ENCODE results near the gene NEU1. TPM values are rescaled to one million over a fixed set of nuclear protein-coding genes. Genes with fewer than 3 reads are reported as not detected.
"Not testable (repeated sequence)": the region's sequence is repeated elsewhere in the genome, so short reads cannot be mapped to it uniquely, and the experiment has no call there.

Gene NEU1
- polyA plus RNA-seq, 1 donor (not counting 4 experiments of a cell fraction or from before 2014, with no cell fraction given), result 27.9 TPM

DNA sequence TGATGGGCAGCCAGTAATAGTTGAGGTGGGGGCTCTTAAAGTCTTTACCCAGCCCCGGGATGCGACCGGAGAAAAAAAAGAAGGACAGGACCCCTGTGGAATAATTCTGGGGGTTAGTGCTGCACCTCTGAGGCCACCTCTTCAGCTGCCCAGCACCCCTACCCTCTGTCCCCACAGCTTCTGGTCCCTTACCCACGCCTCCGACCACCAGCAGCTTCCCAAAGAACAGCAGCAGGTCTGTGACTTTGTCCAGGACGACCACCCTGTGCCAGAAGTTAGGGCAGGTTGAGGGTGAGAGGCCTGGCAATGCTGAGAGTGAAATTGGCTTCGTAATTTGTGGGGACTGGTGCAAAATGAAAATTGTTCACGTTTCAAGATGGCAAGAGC is 2.2 kb upstream of the NEU1 start:
- no peak for TF ChIP-seq EZH2 (IDR thresholded peaks at IDR 0.05; ENCODE audit: low read length)
- TF ChIP-seq, protein P1, sequence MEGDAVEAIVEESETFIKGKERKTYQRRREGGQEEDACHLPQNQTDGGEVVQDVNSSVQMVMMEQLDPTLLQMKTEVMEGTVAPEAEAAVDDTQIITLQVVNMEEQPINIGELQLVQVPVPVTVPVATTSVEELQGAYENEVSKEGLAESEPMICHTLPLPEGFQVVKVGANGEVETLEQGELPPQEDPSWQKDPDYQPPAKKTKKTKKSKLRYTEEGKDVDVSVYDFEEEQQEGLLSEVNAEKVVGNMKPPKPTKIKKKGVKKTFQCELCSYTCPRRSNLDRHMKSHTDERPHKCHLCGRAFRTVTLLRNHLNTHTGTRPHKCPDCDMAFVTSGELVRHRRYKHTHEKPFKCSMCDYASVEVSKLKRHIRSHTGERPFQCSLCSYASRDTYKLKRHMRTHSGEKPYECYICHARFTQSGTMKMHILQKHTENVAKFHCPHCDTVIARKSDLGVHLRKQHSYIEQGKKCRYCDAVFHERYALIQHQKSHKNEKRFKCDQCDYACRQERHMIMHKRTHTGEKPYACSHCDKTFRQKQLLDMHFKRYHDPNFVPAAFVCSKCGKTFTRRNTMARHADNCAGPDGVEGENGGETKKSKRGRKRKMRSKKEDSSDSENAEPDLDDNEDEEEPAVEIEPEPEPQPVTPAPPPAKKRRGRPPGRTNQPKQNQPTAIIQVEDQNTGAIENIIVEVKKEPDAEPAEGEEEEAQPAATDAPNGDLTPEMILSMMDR (optimal IDR thresholded peaks at IDR 0.05 in 1 of 3, IDR thresholded peaks at IDR 0.05 in 1 of 3, conservative IDR thresholded peaks at IDR 0.05 in 1 of 3; ENCODE audit: extremely low read depth in 1 of 3, insufficient read depth in 2 of 3, low read length in 3 of 3), result no peak
- no peak overlapping the region for H2AFZ ChIP-seq (ENCODE audit: control insufficient read depth, low read length)
- H3K4me3 ChIP-seq (ENCODE audit: control insufficient read depth in 2 of 3, extremely low read depth in 1 of 3, insufficient read depth in 2 of 3, low read depth in 1 of 3, low read length in 3 of 3), result no peak overlapping the region
- DNase-seq (ENCODE audit: low read depth, low spot score) (no peak), FAIRE-seq (no peak)
- H3K27ac ChIP-seq (ENCODE audit: control insufficient read depth, insufficient read depth, low read length), result no peak overlapping the region
- H3K4me2 ChIP-seq (ENCODE audit: control insufficient read depth, extremely low read depth, insufficient read depth, low read depth, low read length), result no peak overlapping the region
- no peaks in the 10 kb centered on the region for H4K20me1 ChIP-seq (ENCODE audit: control insufficient read depth, extremely low read depth, insufficient read depth, low read length)
- dilution Hi-C loops (cut with MboI; ENCODE audit: extremely low pct_ligation_motif_present, low sequenced_read_pairs), result no loop called here
- peaks cover 16% of the 10 kb centered on the region for H3K4me1 ChIP-seq (ENCODE audit: control insufficient read depth, extremely low read depth, insufficient read depth, low read length)
- no peaks in the 10 kb centered on the region for H3K9me1 ChIP-seq (ENCODE audit: control insufficient read depth, extremely low read depth, insufficient read depth, low read length)
- H3K9me3 ChIP-seq (ENCODE audit: control insufficient read depth, low read depth, low read length), result no peaks in the 10 kb centered on the region
- peaks cover 5% of the 10 kb centered on the region for H3K79me2 ChIP-seq (ENCODE audit: control insufficient read depth, insufficient read depth, low read length)
- peaks cover 4 to 12% of the 10 kb centered on the region in 2 experiments for H3K36me3 ChIP-seq (ENCODE audit: control insufficient read depth in 2 of 2, extremely low read depth in 1 of 2, insufficient read depth in 2 of 2, low read length in 2 of 2)
- no peak overlapping the region for H3K9ac ChIP-seq (ENCODE audit: control insufficient read depth, extremely low read depth, insufficient read depth, low read length)
- no peaks in the 10 kb centered on the region for H3K27me3 ChIP-seq (ENCODE audit: control insufficient read depth, extremely low read depth, insufficient read depth, low read length)

DNA sequence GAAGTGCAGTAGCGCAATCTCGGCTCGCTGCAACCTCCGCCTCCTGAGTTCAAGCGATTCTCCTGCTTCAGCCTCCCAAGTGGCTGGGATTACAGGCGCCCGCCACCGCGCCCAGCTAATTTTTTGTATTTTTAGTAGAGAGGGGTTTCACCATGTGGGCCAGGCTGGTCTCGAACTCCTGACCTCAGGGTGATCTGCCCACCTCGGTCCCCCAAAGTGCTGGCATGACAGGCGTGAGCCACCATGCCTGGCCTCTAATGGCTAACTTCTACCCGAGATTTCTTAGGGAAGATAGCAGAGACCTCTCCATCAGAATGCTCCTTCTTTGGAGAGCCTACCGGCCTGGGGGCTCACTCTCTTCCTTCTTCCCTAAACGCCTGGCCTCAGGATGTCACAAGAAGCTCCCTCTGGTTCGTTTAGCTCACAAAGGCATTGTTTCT is 1.5 kb upstream of the NEU1 start:
- FAIRE-seq; H3K27me3 ChIP-seq (ENCODE audit: control insufficient read depth, extremely low read depth, insufficient read depth, low read length); dilution Hi-C loops (cut with MboI; ENCODE audit: extremely low pct_ligation_motif_present, low sequenced_read_pairs); DNase-seq (ENCODE audit: low read depth, low spot score); H3K27ac ChIP-seq (ENCODE audit: control insufficient read depth, insufficient read depth, low read length); H3K9me3 ChIP-seq (ENCODE audit: control insufficient read depth, low read depth, low read length); H3K79me2 ChIP-seq (ENCODE audit: control insufficient read depth, insufficient read depth, low read length); H2AFZ ChIP-seq (ENCODE audit: control insufficient read depth, low read length); H4K20me1 ChIP-seq (ENCODE audit: control insufficient read depth, extremely low read depth, insufficient read depth, low read length); H3K9me1 ChIP-seq (ENCODE audit: control insufficient read depth, extremely low read depth, insufficient read depth, low read length): not testable (repeated sequence)
- H3K4me2 ChIP-seq (ENCODE audit: control insufficient read depth, extremely low read depth, insufficient read depth, low read depth, low read length), result peak overlapping the region; percentile 72
- peaks cover 10 to 15% of the 10 kb centered on the region in 2 experiments for H3K36me3 ChIP-seq (ENCODE audit: control insufficient read depth in 2 of 2, extremely low read depth in 1 of 2, insufficient read depth in 2 of 2, low read length in 2 of 2)
- H3K4me1 ChIP-seq (ENCODE audit: control insufficient read depth, extremely low read depth, insufficient read depth, low read length), result peaks cover 16% of the 10 kb centered on the region
- peak overlapping the region; percentile 85 for H3K9ac ChIP-seq (ENCODE audit: control insufficient read depth, extremely low read depth, insufficient read depth, low read length)
- peak overlapping the region; percentile 50 to 80 (median 64) for H3K4me3 ChIP-seq (ENCODE audit: control insufficient read depth in 2 of 3, extremely low read depth in 1 of 3, insufficient read depth in 2 of 3, low read depth in 1 of 3, low read length in 3 of 3)

DNA sequence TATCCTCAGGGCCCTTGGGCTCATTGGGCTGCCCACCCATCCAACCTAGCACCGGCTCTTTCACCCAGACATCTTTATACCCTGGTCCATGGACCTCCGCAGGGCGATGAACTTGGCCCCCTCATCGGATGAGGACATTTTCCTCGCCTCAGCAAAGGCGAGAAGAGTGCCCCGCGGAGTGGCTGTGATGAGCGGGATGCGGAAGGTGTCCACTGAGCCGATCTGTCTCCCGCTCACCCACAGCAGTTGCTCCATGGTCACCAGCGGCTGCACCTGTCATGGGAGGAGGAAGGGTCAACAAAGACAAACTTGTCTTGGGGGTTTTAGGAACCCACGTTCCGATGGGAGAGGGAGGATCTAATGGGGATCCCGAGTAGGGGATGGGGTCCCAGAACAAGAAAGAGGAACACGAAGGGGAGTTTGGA is 690 bp downstream of the NEU1 start:
- H3K4me3 ChIP-seq (ENCODE audit: control insufficient read depth in 2 of 3, extremely low read depth in 1 of 3, insufficient read depth in 2 of 3, low read depth in 1 of 3, low read length in 3 of 3), result peak overlapping the region; percentile 63 to 90 (median 89)
- peak overlapping the region; percentile 71 for H3K27ac ChIP-seq (ENCODE audit: control insufficient read depth, insufficient read depth, low read length)
- no peaks in the 10 kb centered on the region for H3K9me1 ChIP-seq (ENCODE audit: control insufficient read depth, extremely low read depth, insufficient read depth, low read length)
- no peaks in the 10 kb centered on the region for H4K20me1 ChIP-seq (ENCODE audit: control insufficient read depth, extremely low read depth, insufficient read depth, low read length)
- no peaks in the 10 kb centered on the region for H3K9me3 ChIP-seq (ENCODE audit: control insufficient read depth, low read depth, low read length)
- DNase-seq (ENCODE audit: low read depth, low spot score), result no peak
- H3K79me2 ChIP-seq (ENCODE audit: control insufficient read depth, insufficient read depth, low read length), result peaks cover 5% of the 10 kb centered on the region
- no peaks in the 10 kb centered on the region for H3K27me3 ChIP-seq (ENCODE audit: control insufficient read depth, extremely low read depth, insufficient read depth, low read length)
- H3K4me1 ChIP-seq (ENCODE audit: control insufficient read depth, extremely low read depth, insufficient read depth, low read length), result peaks cover 12% of the 10 kb centered on the region
- dilution Hi-C loops (cut with MboI; ENCODE audit: extremely low pct_ligation_motif_present, low sequenced_read_pairs), result no loop called here
- no peak for FAIRE-seq
- peak overlapping the region; percentile 68 for H2AFZ ChIP-seq (ENCODE audit: control insufficient read depth, low read length)
- peak overlapping the region; percentile 85 for H3K9ac ChIP-seq (ENCODE audit: control insufficient read depth, extremely low read depth, insufficient read depth, low read length)
- TF ChIP-seq, protein P1 (optimal IDR thresholded peaks at IDR 0.05 in 1 of 3, IDR thresholded peaks at IDR 0.05 in 1 of 3, conservative IDR thresholded peaks at IDR 0.05 in 1 of 3; ENCODE audit: extremely low read depth in 1 of 3, insufficient read depth in 2 of 3, low read length in 3 of 3), result no peak
- no peak for TF ChIP-seq EZH2 (IDR thresholded peaks at IDR 0.05; ENCODE audit: low read length)
- peaks cover 14 to 15% of the 10 kb centered on the region in 2 experiments for H3K36me3 ChIP-seq (ENCODE audit: control insufficient read depth in 2 of 2, extremely low read depth in 1 of 2, insufficient read depth in 2 of 2, low read length in 2 of 2)
- H3K4me2 ChIP-seq (ENCODE audit: control insufficient read depth, extremely low read depth, insufficient read depth, low read depth, low read length), result peak overlapping the region; percentile 96

Data from keratinocyte (primary cell).